ENCODE data around the gene PICALM.
"Not testable (repeated sequence)": the region's sequence is repeated elsewhere in the genome, so short reads cannot be mapped to it uniquely, and the experiment has no call there.

Gene PICALM

GRCh38 chr11:85961130-85961529, 107.8 kb downstream of the PICALM start:
- no peak overlapping the region for H3K4me3 ChIP-seq (ENCODE audit: low read depth, low read length)
- TF ChIP-seq POLR2A (IDR thresholded peaks at IDR 0.05; ENCODE audit: extremely low read depth, insufficient read length) = no peak
- DNase-seq (ENCODE audit: low read depth) = no peak

- TF ChIP-seq, protein P1, sequence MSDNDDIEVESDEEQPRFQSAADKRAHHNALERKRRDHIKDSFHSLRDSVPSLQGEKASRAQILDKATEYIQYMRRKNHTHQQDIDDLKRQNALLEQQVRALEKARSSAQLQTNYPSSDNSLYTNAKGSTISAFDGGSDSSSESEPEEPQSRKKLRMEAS (IDR thresholded peaks at IDR 0.05; ENCODE audit: low read depth, low read length) = no peak
- no peak for TF ChIP-seq POLR2A (IDR thresholded peaks at IDR 0.05; ENCODE audit: extremely low read depth, insufficient read length)
- TF ChIP-seq MYC (IDR thresholded peaks at IDR 0.05; ENCODE audit: low read depth, low read length) = no peak
- TF ChIP-seq, protein P2, sequence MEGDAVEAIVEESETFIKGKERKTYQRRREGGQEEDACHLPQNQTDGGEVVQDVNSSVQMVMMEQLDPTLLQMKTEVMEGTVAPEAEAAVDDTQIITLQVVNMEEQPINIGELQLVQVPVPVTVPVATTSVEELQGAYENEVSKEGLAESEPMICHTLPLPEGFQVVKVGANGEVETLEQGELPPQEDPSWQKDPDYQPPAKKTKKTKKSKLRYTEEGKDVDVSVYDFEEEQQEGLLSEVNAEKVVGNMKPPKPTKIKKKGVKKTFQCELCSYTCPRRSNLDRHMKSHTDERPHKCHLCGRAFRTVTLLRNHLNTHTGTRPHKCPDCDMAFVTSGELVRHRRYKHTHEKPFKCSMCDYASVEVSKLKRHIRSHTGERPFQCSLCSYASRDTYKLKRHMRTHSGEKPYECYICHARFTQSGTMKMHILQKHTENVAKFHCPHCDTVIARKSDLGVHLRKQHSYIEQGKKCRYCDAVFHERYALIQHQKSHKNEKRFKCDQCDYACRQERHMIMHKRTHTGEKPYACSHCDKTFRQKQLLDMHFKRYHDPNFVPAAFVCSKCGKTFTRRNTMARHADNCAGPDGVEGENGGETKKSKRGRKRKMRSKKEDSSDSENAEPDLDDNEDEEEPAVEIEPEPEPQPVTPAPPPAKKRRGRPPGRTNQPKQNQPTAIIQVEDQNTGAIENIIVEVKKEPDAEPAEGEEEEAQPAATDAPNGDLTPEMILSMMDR (IDR thresholded peaks at IDR 0.05; ENCODE audit: low read depth, low read length) = no peak
- H3K4me3 ChIP-seq (ENCODE audit: low read depth, low read length) = no peak overlapping the region
- no peak for DNase-seq (ENCODE audit: low read depth)
Measured at GRCh38 chr11:85960678-85961077, 108.2 kb downstream of the PICALM start.

DNA sequence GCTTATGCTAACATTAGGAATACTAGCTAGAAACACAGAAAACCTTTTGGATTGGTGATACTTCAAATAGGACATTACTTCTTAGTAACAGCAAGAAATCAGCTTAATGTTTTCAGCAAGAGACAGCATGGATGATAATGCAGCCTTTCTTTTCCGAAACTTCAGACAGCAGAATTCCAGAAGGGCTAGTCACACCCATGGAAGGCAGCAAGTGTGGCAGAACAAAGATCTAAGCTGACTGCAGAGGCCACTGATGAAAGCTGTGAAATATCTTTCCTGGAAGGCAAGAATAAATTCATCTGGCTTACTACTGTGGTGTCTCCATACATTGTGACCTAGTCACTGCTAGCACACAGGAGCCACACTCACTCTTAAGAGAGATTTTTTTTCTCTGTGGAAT, 113.4 kb downstream of the PICALM start:
- H3K4me3 ChIP-seq (ENCODE audit: low read depth, low read length) = no peak overlapping the region
- TF ChIP-seq POLR2A (IDR thresholded peaks at IDR 0.05; ENCODE audit: extremely low read depth, insufficient read length) (no peak), MYC (IDR thresholded peaks at IDR 0.05; ENCODE audit: low read depth, low read length) (no peak)
- TF ChIP-seq, protein P1 (IDR thresholded peaks at IDR 0.05; ENCODE audit: low read depth, low read length) = no peak
- TF ChIP-seq, protein P2 (IDR thresholded peaks at IDR 0.05; ENCODE audit: low read depth, low read length) = no peak
- no peak for DNase-seq (ENCODE audit: low read depth)

DNA sequence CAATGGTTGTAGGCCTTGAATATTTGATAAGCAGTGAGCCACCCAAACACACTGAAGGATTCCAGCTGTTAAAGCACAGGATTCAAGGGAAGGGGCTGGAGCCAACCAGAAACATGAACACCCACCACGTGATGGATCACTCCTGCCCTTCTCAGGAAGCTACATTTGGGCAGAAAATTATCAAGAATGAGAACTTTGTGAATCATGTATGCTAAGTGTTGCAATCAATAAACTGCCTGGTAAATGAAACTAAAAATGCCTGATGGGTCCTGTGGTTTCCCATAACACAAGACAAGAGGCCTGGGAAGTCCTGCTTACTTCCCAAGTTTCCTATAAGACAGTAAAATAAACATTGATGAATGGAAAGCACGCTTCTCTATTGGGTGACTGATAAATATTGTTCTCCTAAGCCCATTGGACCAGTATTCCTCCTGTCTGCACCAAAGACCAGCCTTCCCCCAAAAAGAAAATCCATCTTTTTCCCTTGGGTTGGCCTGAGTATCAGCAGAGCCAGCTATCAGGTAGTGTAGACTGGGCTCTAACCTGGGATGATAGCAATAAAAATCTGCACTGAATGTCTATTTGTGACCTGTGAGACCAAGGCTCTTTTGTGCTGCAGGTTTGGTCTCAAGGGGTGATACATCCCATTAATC, 115.3 kb downstream of the PICALM start:
- no peak for DNase-seq (ENCODE audit: low read depth)
- H3K4me3 ChIP-seq (ENCODE audit: low read depth, low read length) = no peak overlapping the region
- TF ChIP-seq, protein P1 (IDR thresholded peaks at IDR 0.05; ENCODE audit: low read depth, low read length) = no peak
- TF ChIP-seq POLR2A (IDR thresholded peaks at IDR 0.05; ENCODE audit: extremely low read depth, insufficient read length) (no peak), MYC (IDR thresholded peaks at IDR 0.05; ENCODE audit: low read depth, low read length) (no peak)
- TF ChIP-seq, protein P2 (IDR thresholded peaks at IDR 0.05; ENCODE audit: low read depth, low read length) = no peak

GRCh38 chr11:85952108-85952485, 116.8 kb downstream of the PICALM start:
- not testable (repeated sequence) for DNase-seq (ENCODE audit: low read depth); H3K4me3 ChIP-seq (ENCODE audit: low read depth, low read length)

DNA sequence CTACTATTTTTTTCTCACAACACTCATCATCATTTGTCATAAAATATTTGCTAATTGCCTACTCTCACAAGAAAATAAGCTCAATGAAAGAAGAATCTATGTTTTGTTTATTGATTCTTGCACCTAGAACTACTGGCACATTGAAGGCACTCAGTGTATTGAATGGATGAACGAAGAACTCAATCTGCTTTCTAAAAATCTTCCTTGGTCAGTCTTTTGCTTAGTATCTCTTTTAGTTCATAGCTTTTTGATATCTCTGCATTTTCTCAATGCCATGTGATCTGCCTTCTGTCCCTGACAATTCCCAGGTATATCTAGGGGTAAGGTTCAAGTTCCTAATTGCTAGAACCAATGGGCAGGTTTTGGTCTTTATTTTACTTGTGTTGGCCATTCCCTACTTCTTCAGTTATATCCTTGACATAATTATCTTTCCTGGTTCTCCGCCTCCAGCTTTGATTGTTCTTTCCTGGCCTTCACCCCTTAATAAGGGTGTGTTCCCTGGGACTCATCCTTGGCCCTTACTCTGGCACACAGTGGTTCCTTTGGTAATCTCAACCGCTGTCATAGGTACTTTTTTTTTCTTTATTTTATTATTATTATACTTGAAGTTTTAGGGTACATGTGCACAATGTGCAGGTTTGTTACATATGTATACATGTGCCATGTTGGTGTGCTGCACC, 117.3 kb downstream of the PICALM start:
- DNase-seq (ENCODE audit: low read depth) = no peak
- no peak for TF ChIP-seq POLR2A (IDR thresholded peaks at IDR 0.05; ENCODE audit: extremely low read depth, insufficient read length)
- H3K4me3 ChIP-seq (ENCODE audit: low read depth, low read length) = no peak overlapping the region

DNA sequence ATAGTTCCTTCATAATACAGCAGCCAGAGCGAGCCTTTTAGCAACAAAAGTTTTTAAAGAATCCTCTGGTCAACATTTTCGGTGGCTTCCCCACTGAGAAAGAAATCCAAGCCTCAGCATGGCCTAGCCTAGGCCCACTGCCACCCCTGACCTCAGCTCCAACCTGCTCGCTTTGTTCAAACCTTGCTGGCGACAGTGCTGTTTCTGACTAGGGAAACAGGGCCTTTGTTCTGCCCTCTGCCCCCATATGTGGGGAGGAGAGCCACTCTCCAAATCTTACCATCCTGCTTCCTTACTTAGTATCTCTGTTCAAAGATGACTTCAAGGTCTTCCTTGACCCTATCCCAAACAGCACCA, 117.9 kb downstream of the PICALM start:
- TF ChIP-seq, protein P1 (IDR thresholded peaks at IDR 0.05; ENCODE audit: low read depth, low read length) = no peak
- no peak for TF ChIP-seq POLR2A (IDR thresholded peaks at IDR 0.05; ENCODE audit: extremely low read depth, insufficient read length)
- no peak for TF ChIP-seq MYC (IDR thresholded peaks at IDR 0.05; ENCODE audit: low read depth, low read length)
- TF ChIP-seq, protein P2 (IDR thresholded peaks at IDR 0.05; ENCODE audit: low read depth, low read length) = no peak
- no peak for DNase-seq (ENCODE audit: low read depth)

More for the DNA sequence above, 117.9 kb downstream of the PICALM start:
- no peak overlapping the region for H3K4me3 ChIP-seq (ENCODE audit: low read depth, low read length)

All from NB4 (cell line).